Measurements from ENCODE around the gene AGAP4.
"Not testable (repeated sequence)": the region's sequence is repeated elsewhere in the genome, so short reads cannot be mapped to it uniquely, and the experiment has no call there.

- TF ChIP-seq CTCF (IDR thresholded peaks at IDR 0.05); ZFX (IDR thresholded peaks at IDR 0.05; ENCODE audit: borderline replicate concordance): not testable (repeated sequence)
Observed at GRCh38 chr10:45814146-45814545, 33.2 kb downstream of the AGAP4 start.

All from 22Rv1 (cell line).